HG02973 (cell line): ENCODE results near the gene METTL3.
"Not testable (repeated sequence)": the region's sequence is repeated elsewhere in the genome, so short reads cannot be mapped to it uniquely, and the experiment has no call there.

Experiments
- ATAC-seq: cut with Tn5 transposase; IDR thresholded peaks from one replicate; pipeline ENCODE4 v1.9.1; 2021; ENCODE audit warnings: moderate library complexity; ENCODE audit not compliant: unreplicated experiment

METTL3 gene

GRCh38 chr14:21510735-21511657, at the start of gene METTL3:
METTL3 (minus strand) TSS chr14:21511340; CDS start chr14:21511223, 117 bp downstream.
- ATAC-seq, result peak; percentile 95

GRCh38 chr14:21558703-21559170, 47.6 kb upstream of the METTL3 start:
- no peak for ATAC-seq

- no peak for ATAC-seq
Observed at GRCh38 chr14:21557084-21557901, 46.2 kb upstream of the METTL3 start.

DNA sequence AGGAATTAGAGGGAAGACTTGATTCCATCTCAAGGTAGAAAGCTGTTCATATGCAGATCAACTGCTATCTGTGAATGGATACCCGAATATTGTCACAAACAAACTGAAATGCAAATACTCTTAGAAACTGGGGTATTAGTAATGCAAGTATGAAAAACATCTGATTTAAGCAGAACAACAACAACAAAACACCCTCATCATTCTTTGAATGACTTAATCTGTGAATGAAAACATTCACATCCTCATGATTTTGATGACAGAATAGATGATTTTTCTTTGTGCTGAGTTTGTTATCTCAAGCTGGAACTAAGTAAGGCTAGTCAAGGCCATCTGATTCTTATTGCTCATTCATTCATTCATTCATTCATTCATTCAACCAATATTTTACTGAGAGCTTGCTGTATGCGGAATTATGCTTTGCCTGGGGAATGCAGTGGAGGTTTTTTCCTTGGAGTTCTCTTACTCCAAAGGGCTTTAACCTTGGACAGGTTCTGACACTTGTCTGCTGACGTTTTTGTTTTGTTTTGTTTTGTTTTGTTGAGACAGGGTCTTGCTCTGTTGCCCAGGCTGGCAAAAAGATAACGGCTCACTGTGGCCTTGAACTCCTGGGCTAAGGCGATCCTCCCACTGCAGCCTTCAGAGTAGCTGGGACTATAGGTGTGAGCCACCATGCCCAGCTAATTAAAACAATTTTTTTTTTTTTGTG, 45.4 kb upstream of the METTL3 start:
- no peak for ATAC-seq

DNA sequence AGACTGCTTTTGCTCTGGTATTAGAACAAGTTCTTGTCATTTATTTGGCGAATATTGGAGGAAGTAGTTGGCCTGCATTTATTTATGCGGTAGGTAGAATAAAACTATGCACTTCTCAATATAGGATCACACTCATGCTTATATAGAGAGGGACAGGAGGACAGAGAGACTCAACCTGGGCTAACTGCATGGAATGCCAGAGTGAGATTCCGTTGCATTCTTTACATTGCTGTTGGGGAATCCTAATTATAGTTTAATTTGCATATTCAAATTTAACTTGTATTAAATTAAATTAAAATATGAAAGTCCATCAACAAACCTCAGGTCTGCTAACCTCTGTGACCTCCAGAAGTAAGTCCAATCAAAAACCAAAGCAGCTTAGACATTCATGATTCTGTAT, 42.1 kb upstream of the METTL3 start:
- no peak for ATAC-seq

- not testable (repeated sequence) for ATAC-seq
Observed at GRCh38 chr14:21544588-21544987, 33.4 kb upstream of the METTL3 start.

DNA sequence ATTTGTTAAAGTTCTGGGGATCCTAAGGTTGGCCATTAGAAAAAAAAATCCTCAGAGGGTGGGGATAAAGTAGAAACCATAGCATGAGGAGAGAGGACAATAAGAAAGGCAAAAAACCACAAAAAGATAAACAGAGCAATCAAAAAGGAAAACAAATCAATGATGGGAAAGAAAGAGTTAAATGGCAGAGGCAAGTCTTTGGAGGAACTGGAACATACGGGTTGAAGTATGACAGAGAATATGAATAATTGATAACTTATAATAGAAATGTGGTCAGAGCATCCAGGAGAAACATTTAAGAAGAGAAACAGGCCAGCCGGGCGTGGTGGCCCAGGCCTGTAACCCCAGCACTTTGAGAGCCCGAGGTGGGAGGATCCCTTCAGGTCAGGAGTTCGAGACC, 32.8 kb upstream of the METTL3 start:
- no peak for ATAC-seq

DNA sequence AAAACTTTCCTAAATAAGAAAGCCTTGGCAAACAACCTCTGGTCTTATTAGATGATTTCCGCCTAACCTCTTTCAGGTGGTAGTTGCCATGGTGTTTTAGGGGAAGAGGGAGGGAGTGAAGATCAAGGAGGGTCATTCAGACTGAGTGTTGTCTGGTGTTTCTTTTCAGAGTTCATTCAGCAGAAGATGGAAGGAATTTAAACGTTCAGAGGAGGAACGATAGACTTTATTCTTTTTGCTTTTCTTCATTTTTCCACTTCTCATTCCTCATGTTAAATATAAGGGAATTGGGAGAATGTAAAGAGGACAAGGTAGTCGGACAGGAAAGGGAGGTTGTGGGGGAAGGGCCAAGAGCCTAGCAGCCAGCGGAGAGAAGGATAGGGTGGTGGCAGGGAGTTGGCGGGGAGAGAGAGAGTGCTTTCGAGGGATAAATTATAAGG, 32.4 kb upstream of the METTL3 start:
- no peak for ATAC-seq

GRCh38 chr14:21541413-21542074, 30.4 kb upstream of the METTL3 start:
- no peak for ATAC-seq

GRCh38 chr14:21539189-21539940, 28.2 kb upstream of the METTL3 start:
- ATAC-seq, result no peak

DNA sequence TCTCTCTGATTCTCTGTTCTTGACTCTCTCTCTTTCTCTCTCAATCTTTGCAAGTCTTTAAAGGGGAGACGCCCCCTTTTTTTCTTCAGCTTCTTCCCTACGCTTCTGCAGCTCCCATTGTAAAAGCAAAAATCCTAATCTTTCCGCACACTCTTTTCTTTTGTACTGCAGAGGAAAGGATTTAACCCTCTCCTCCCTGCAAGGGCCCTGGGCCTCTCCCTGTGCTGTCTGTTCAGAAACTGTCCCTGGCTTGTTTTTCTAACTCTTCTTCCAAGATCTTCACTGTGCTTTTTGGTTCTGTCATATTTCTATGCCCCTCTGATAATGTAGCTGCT, 25.9 kb upstream of the METTL3 start:
- ATAC-seq, result no peak

DNA sequence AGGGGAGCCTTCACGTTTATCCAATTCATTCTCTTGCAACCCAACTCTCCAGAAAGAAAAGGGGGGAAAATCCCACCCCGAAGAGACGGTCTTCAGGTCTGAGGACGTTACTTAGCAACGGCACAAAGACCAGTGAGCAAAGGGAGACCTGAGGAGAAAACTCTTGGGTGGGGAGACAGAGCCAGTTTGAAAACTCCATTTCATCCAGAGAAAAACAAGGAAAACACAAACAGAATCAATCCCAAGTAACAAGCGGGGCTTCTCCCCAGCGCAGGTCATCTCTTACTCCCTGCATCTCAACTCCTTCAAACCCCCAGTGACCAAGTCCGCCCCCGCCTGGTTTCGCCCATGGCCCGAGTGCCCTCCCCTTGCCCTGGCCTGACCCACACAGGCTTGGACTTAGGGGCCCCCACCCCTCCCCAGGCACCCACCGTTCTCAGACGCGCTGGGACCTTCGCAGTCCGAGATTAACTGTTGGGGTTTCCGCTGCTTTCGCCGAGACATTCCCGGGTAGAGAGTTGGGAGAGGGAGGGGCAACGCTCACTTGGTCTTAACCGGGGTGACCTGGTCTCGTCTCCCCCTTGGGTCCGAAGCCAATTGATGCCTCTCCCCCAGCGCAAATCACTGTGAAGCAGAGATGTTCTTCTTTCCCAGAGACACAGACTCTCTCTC, 25.4 kb upstream of the METTL3 start:
- no peak for ATAC-seq

DNA sequence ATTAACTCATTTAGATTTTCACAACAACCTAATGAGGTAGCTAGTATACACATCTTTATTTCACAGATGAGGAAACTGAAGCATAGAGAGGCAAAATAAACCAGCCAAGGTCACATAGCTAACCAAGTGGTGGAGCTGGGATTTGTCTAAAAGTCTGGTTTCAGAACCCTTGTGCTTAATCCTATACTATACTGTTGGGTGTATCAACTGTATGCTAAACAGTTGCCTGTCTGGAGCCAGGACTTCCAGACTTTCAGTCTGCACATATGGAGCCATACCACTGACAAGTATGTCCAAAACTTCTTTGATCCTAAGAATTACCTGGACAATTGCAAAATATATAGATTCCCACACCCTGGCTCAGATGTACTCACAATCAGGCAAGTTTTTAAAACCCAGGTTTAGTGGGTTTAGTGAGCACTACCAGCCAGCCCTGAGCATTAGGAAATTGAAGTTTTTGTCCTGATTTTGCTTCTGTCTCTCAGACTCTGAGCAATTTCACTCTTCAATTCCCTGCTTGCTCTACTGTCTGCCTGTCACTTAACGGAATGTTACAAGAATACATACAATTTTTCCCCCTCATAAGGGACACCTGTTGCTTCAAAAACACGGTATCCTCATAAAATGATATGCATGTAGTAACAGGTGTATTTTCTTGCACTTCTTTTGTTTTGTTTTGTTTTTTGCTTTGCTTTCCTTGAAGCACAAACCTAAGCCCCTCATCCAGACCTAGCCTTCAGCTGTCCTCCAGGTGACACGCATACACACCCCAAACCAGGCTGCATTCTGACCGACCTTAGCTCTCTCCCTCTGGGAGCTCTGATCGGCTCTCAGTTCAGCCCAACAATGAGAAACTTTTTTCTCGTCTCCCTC, 24.6 kb upstream of the METTL3 start:
- ATAC-seq, result no peak

DNA sequence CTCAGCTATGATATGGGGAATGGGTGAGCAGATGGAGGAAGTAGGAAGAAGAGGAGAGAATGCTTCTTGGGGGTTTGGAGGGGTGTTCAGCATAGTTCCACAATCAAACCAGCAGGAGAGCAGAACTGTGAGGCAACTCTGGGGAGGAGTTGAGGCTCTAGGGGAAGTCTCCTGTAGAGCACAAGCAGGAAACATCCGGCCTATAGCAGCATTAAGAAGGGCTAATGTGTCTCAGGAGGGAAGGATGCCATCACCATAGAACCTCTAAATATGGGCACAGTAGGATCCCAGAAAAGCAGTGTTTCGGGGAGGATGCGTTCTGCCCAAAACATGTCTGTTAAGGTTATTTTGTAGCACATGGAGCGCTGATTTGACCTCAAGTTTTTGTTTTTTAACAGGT, 23.4 kb upstream of the METTL3 start:
- ATAC-seq, result no peak

- ATAC-seq, result no peak
Observed at GRCh38 chr14:21533294-21533693, 22.2 kb upstream of the METTL3 start.

DNA sequence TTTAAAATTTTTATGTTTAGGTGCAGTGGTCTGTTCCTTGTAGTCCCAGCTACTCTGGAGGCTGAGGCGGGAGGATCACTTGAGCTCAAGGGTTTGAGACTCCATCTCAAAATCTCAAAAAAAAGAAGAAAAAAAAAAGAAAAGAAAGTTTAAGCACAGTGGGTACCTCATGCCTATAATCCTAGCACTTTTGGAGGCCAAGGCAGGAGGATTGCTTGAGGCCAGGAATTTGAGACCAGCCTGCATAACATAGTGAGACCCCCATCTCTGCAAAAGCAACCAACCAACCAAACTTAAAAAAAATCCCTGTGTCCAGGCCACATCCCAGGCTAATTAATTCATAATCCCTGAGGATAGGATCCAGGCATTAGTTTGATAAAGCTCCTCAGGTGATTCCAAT, 18.4 kb upstream of the METTL3 start:
- ATAC-seq, result no peak

- no peak for ATAC-seq
Observed at GRCh38 chr14:21528381-21529348, 17.5 kb upstream of the METTL3 start.
